Measurements from ENCODE around the gene PSMC3.

The PSMC3 gene

GRCh38 chr11:47441421-47441820 lies 15.2 kb upstream of the PSMC3 start:
- Histone ChIP-seq H3K36me3 (no peaks in the 10 kb centered on the region), H3K9me3 (ENCODE audit: severe bottlenecking) (no peaks in the 10 kb centered on the region), H3K27me3 (ENCODE audit: insufficient read depth, low read depth, severe bottlenecking) (no peaks in the 10 kb centered on the region), H3K27ac (no peak overlapping the region), H3K4me3 (ENCODE audit: low read depth, low read length) (no peak overlapping the region)
- no peak for DNase-seq
- TF ChIP-seq, protein P1, sequence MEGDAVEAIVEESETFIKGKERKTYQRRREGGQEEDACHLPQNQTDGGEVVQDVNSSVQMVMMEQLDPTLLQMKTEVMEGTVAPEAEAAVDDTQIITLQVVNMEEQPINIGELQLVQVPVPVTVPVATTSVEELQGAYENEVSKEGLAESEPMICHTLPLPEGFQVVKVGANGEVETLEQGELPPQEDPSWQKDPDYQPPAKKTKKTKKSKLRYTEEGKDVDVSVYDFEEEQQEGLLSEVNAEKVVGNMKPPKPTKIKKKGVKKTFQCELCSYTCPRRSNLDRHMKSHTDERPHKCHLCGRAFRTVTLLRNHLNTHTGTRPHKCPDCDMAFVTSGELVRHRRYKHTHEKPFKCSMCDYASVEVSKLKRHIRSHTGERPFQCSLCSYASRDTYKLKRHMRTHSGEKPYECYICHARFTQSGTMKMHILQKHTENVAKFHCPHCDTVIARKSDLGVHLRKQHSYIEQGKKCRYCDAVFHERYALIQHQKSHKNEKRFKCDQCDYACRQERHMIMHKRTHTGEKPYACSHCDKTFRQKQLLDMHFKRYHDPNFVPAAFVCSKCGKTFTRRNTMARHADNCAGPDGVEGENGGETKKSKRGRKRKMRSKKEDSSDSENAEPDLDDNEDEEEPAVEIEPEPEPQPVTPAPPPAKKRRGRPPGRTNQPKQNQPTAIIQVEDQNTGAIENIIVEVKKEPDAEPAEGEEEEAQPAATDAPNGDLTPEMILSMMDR (IDR thresholded peaks at IDR 0.05; ENCODE audit: low read depth, low read length), result no peak

DNA sequence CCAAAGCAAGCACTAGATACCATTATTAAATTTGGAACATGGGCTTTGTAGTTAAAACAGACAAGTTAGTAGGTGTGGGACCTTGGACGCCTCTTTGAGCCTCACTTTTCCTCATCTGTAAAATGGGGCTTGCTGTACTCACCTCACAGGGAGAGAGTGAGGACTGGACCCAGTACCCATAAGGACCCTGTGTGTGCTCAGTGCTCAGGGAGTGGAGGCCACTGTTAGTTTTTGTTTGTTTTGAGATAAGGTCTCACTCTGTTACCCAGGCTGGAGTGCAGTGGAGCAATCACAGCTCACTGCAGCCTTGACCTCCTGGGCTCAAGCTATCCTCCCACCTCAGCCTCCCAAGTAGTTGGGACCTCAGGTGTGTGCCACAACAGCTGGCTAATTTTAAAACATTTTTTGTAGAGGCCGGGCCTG lies 13.8 kb upstream of the PSMC3 start:
- TF ChIP-seq, protein P1 (IDR thresholded peaks at IDR 0.05; ENCODE audit: low read depth, low read length), result no peak
- DNase-seq, result no peak
- no peaks in the 10 kb centered on the region for H3K27me3 ChIP-seq (ENCODE audit: insufficient read depth, low read depth, severe bottlenecking)
- H3K9me3 ChIP-seq (ENCODE audit: severe bottlenecking), result no peaks in the 10 kb centered on the region
- no peak overlapping the region for H3K27ac ChIP-seq
- H3K4me3 ChIP-seq (ENCODE audit: low read depth, low read length), result no peak overlapping the region
- H3K36me3 ChIP-seq, result no peaks in the 10 kb centered on the region

GRCh38 chr11:47438721-47439120 lies 12.5 kb upstream of the PSMC3 start:
- Histone ChIP-seq H3K27me3 (ENCODE audit: insufficient read depth, low read depth, severe bottlenecking) (no peaks in the 10 kb centered on the region), H3K9me3 (ENCODE audit: severe bottlenecking) (no peaks in the 10 kb centered on the region), H3K4me3 (ENCODE audit: low read depth, low read length) (no peak overlapping the region), H3K27ac (no peak overlapping the region), H3K36me3 (no peaks in the 10 kb centered on the region)
- TF ChIP-seq, protein P1 (IDR thresholded peaks at IDR 0.05; ENCODE audit: low read depth, low read length), result no peak
- DNase-seq, result no peak

DNA sequence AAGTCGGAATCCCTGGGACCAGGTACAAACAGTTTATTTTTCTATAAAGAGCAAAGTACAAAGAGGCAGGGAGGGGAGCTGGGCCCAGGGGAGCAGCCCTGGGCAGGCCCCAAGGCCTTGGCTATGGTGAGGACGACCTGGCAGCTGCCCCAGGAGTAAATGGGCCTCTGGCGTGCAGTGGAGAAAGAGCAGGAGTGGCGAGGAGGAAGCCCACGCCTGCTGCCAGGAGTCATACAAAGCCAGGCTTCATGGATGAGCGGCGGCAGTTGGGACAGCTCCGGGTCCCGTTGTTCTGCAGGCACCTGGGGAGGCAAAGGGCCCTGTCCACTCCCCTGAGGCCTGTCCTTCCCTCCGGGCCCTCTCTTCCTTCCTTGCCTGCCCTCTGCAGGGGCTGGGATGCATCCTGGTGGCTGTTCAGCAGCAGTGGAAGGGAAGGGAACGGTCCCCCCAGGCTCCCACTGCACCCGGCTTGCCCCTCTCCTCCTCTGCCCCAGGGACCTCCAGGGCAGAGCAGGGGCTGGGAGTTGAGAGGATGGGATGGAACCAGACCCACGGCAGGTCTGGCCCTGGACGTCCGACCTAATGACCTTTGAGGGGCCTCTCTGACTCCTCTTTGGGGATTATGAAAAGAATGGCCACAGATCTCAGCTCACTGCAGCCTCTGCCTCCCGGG lies 11.6 kb upstream of the PSMC3 start:
- TF ChIP-seq, protein P1 (IDR thresholded peaks at IDR 0.05; ENCODE audit: low read depth, low read length), result no peak
- no peak for DNase-seq
- no peaks in the 10 kb centered on the region for H3K27me3 ChIP-seq (ENCODE audit: insufficient read depth, low read depth, severe bottlenecking)
- no peaks in the 10 kb centered on the region for H3K9me3 ChIP-seq (ENCODE audit: severe bottlenecking)
- no peak overlapping the region for H3K27ac ChIP-seq
- H3K4me3 ChIP-seq (ENCODE audit: low read depth, low read length), result no peak overlapping the region
- H3K36me3 ChIP-seq, result no peaks in the 10 kb centered on the region

DNA sequence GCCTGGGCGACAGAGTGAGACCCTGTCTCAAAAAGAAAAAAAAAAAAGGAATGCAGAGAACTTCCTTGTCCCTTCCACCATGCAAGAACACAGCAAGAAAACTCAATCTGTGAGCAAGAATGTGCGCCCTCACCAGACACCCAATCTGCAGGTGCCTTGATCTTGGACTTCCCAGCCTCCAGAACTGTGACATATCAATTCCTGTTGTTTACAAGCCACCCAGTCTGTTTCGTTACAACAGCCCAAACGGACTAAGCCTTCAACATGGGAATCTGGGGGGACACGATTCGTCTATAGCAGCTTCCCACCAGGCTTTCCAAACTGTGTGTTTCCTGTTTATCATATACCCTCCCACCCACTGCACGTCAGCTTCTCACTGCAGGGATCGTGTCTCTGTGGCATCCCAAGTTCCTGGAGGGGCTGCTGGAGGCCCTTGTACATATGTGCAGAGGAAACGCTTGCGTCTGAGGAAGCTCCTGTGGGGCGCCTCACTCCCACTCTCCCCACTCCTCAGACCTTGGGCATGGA lies 11.0 kb upstream of the PSMC3 start:
- Histone ChIP-seq H3K4me3 (ENCODE audit: low read depth, low read length) (no peak overlapping the region), H3K9me3 (ENCODE audit: severe bottlenecking) (no peaks in the 10 kb centered on the region), H3K27me3 (ENCODE audit: insufficient read depth, low read depth, severe bottlenecking) (no peaks in the 10 kb centered on the region), H3K36me3 (no peaks in the 10 kb centered on the region), H3K27ac (no peak overlapping the region)
- no peak for DNase-seq
- TF ChIP-seq, protein P1 (IDR thresholded peaks at IDR 0.05; ENCODE audit: low read depth, low read length), result no peak

GRCh38 chr11:47436726-47437125 lies 10.5 kb upstream of the PSMC3 start:
- H3K4me3 ChIP-seq (ENCODE audit: low read depth, low read length), result no peak overlapping the region
- TF ChIP-seq, protein P1 (IDR thresholded peaks at IDR 0.05; ENCODE audit: low read depth, low read length), result no peak
- no peak overlapping the region for H3K27ac ChIP-seq
- DNase-seq, result no peak
- H3K9me3 ChIP-seq (ENCODE audit: severe bottlenecking), result no peaks in the 10 kb centered on the region
- no peaks in the 10 kb centered on the region for H3K27me3 ChIP-seq (ENCODE audit: insufficient read depth, low read depth, severe bottlenecking)
- no peaks in the 10 kb centered on the region for H3K36me3 ChIP-seq

Measured in WERI-Rb-1 (cell line).